ENCODE data around the gene CLSTN2. TPM values are rescaled to one million over a fixed set of nuclear protein-coding genes. Genes with fewer than 3 reads are reported as not detected.

The CLSTN2 gene
- total RNA-seq, 1 experiment from 2014 or later = not detected

- Histone ChIP-seq H4K20me1 (ENCODE audit: insufficient read depth) (no peaks in the 10 kb centered on the region), H3K9me3 (ENCODE audit: insufficient read depth, low read depth) (no peaks in the 10 kb centered on the region), H3K27ac (no peak overlapping the region), H3K79me2 (ENCODE audit: low read depth) (no peaks in the 10 kb centered on the region), H3F3A (ENCODE audit: insufficient read depth, low read depth) (no peaks in the 10 kb centered on the region), H3K4me2 (no peak overlapping the region), H3K9me2 (ENCODE audit: insufficient read depth) (no peaks in the 10 kb centered on the region), H3K36me3 (ENCODE audit: low read depth) (no peaks in the 10 kb centered on the region), H2AFZ (no peak overlapping the region), H3K27me3 (ENCODE audit: insufficient read depth, low read depth) (no peaks in the 10 kb centered on the region), H3K4me1 (replicated peaks; ENCODE audit: insufficient read depth) (no peaks in the 10 kb centered on the region), H3K4me3 (no peak overlapping the region)
- intact Hi-C loops (cut with micrococcal nuclease; ENCODE audit: unreplicated experiment) = no loop called here
- BruUV-seq (replicated peaks) = no TSS peak
- CTCF ChIA-PET = no interaction called here
- TF ChIP-seq EZH2 (IDR thresholded peaks at IDR 0.05; ENCODE audit: low read depth) = no peak
- no peak for TF ChIP-seq CTCF (conservative IDR thresholded peaks at IDR 0.05)
- no peak for DNase-seq
- POLR2A ChIA-PET (ENCODE audit: unreplicated experiment) = no interaction called here
Observed at GRCh38 chr3:140068494-140069017, 133.6 kb downstream of the CLSTN2 start.

- H3K27me3 ChIP-seq (ENCODE audit: insufficient read depth, low read depth) = no peaks in the 10 kb centered on the region
- H3F3A ChIP-seq (ENCODE audit: insufficient read depth, low read depth) = no peaks in the 10 kb centered on the region
- TF ChIP-seq CTCF (conservative IDR thresholded peaks at IDR 0.05) (no peak), EZH2 (IDR thresholded peaks at IDR 0.05; ENCODE audit: low read depth) (no peak)
- H3K27ac ChIP-seq = no peak overlapping the region
- ChIA-PET CTCF (no interaction called here), POLR2A (ENCODE audit: unreplicated experiment) (no interaction called here)
- DNase-seq = no peak
- no TSS peak for BruUV-seq (replicated peaks)
- H4K20me1 ChIP-seq (ENCODE audit: insufficient read depth) = no peaks in the 10 kb centered on the region
- no peak overlapping the region for H2AFZ ChIP-seq
- intact Hi-C loops (cut with micrococcal nuclease; ENCODE audit: unreplicated experiment) = no loop called here
- no peaks in the 10 kb centered on the region for H3K4me1 ChIP-seq (replicated peaks; ENCODE audit: insufficient read depth)
- H3K9me3 ChIP-seq (ENCODE audit: insufficient read depth, low read depth) = no peaks in the 10 kb centered on the region
- no peaks in the 10 kb centered on the region for H3K9me2 ChIP-seq (ENCODE audit: insufficient read depth)
- H3K79me2 ChIP-seq (ENCODE audit: low read depth) = no peaks in the 10 kb centered on the region
- no peak overlapping the region for H3K4me3 ChIP-seq
- H3K36me3 ChIP-seq (ENCODE audit: low read depth) = no peaks in the 10 kb centered on the region
- no peak overlapping the region for H3K4me2 ChIP-seq
Observed at GRCh38 chr3:140073278-140074045, 138.5 kb downstream of the CLSTN2 start.

GRCh38 chr3:140076552-140076951 is 141.6 kb downstream of the CLSTN2 start:
- Histone ChIP-seq H3K36me3 (ENCODE audit: low read depth) (no peaks in the 10 kb centered on the region), H3K27ac (no peak overlapping the region), H3F3A (ENCODE audit: insufficient read depth, low read depth) (no peaks in the 10 kb centered on the region), H3K4me2 (no peak overlapping the region), H3K9me2 (ENCODE audit: insufficient read depth) (no peaks in the 10 kb centered on the region), H3K4me3 (no peak overlapping the region), H3K79me2 (ENCODE audit: low read depth) (no peaks in the 10 kb centered on the region), H3K9me3 (ENCODE audit: insufficient read depth, low read depth) (no peaks in the 10 kb centered on the region), H3K27me3 (ENCODE audit: insufficient read depth, low read depth) (no peaks in the 10 kb centered on the region), H4K20me1 (ENCODE audit: insufficient read depth) (no peaks in the 10 kb centered on the region), H2AFZ (no peak overlapping the region), H3K4me1 (replicated peaks; ENCODE audit: insufficient read depth) (no peaks in the 10 kb centered on the region)
- no TSS peak for BruUV-seq (replicated peaks)
- ChIA-PET CTCF (no interaction called here), POLR2A (ENCODE audit: unreplicated experiment) (no interaction called here)
- no peak for DNase-seq
- no peak for TF ChIP-seq CTCF (conservative IDR thresholded peaks at IDR 0.05)
- no peak for TF ChIP-seq EZH2 (IDR thresholded peaks at IDR 0.05; ENCODE audit: low read depth)
- intact Hi-C loops (cut with micrococcal nuclease; ENCODE audit: unreplicated experiment) = no loop called here

All from PC-9 (cell line).